DMS79 (cell line): Measurements from ENCODE around the gene ERVMER34-1.

Experiments
- DNase-seq: peaks from one replicate; lab custom pipeline; 2025; lab: John Stamatoyannopoulos, UW

The ERVMER34-1 gene

GRCh38 chr4:52721968-52722815, 29.0 kb downstream of the ERVMER34-1 start:
- peak; percentile 96 for DNase-seq

GRCh38 chr4:52718123-52718522, 33.1 kb downstream of the ERVMER34-1 start:
- no peak for DNase-seq

GRCh38 chr4:52716364-52717151, 34.7 kb downstream of the ERVMER34-1 start:
- no peak for DNase-seq

- no peak for DNase-seq
Observed at GRCh38 chr4:52715914-52716313, 35.3 kb downstream of the ERVMER34-1 start.

DNA sequence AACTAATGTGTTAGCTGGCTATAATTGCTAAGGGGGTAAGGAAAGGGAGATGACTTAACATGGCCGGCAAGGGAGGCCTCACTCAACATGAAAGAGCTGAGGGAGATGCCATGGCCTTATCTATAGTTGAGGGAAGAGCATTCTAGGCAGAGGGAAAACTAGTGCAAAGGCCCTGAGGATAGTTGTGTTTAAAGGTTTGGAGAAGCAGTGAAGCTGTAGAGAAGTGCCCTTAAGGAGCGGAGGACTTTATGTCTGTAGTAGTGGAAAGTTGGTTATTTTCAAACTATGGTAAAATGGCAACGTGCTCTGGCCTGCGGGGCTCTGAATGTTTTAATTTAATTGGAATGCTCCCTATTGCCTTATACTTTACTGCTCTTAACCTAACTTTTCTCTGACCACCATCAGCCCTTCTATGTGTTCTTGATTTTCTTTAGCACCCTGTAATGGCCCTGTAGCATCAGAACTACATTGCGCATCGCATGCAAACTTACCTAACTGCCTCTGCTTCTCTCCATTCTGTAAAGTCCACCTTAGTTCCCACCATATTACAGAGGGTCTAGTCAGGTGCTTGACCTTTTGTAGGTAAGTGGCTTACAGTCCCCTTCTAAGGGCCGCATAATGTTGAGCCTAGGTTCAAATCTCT, 35.8 kb downstream of the ERVMER34-1 start:
- no peak for DNase-seq

DNA sequence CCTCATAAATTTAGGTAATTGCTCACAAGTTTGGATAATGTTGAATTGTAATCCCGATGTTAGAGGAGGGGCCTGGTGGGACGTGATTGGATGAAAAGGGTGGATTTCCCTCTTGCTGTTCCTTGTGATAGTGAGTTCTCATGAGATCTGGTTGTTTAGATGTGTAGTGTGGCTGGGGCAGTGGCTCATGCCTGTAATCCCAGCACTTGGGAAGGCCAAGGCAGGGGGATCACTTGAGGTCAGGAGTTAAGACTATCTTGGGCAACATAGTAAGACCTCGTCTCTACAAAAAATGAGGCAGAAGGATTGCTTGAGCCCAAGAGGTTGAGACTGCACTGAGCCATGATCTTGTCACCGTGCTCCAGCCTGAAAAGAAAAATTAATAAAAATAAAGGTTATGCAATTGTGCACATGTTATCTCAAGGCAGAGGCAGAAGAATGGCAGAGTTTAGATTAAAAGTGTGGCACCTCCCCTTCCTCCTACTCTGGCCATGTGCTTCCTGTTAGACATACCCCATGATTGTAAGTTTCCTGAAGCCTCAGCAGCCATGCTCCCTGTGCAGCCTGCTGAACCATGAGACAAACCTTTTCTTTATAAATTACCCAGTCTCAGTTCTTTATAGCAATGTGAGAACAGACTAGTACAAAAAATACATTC, 36.5 kb downstream of the ERVMER34-1 start:
- DNase-seq = no peak

DNA sequence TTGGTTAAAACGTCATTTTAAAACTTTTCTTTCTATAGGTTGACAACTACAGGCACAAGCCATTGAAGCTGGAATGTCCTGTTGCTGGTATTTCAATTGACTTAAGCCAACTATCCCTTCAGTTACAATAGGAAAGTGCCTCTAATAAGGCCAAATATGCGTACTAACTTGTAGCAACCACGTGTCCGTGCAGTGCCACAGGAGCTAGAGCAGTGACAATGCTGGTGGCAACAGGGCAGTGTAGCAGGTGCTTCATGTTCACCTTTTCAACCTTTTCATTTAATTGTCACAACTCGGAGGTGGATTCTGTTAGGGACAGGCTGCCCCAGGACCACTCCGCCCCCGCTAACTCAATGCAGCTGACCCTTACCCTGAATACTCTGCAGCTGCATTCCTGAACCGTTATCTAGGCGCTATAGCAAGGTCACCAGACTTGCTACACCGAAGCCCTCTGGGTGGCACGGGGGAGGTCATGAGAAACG, 37.7 kb downstream of the ERVMER34-1 start:
- DNase-seq = no peak

DNA sequence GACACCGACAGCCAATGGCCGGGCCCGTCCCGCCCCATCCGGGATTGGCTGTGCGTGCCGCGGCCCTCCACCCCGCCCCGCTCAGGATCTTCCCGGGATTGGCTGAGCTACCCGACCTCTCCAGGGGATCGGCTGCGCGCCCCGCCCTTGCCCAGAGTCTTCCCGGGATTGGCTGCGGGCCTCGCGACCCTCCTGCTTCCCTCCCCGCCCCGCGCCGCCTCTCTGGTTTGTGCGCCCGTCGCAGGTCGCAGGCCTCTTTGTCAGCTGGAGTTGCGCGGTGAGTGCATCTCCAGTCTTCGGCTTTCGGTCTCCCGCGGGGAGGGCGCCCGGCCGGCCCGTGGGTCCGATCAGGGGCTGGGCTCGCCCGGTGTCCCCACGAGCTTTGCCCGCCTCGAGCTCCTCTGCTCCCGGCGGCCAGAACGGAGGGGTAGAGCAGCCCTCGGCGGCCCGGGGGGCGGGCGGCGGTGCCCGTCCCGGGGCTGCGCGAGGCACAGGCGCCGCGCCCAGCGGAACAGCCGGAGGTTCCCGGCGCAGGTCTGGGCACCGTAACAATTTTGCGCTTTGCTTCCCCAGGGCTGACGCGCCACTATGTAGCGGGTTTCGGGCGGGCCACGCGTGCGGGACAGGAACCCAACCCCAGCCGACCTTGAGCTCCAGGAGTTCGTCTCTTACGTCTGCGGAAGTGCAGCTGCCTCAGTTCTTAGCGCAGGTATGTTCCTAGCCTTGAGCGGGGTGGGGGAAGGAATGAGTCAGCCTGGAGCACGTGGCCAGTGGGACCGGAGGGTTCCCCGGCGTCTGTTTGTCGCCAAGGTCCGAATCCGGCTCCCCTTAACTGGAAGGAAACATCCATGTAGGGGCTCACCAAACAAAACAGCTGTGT, 38.7 kb downstream of the ERVMER34-1 start:
- peak; percentile 88 for DNase-seq

DNA sequence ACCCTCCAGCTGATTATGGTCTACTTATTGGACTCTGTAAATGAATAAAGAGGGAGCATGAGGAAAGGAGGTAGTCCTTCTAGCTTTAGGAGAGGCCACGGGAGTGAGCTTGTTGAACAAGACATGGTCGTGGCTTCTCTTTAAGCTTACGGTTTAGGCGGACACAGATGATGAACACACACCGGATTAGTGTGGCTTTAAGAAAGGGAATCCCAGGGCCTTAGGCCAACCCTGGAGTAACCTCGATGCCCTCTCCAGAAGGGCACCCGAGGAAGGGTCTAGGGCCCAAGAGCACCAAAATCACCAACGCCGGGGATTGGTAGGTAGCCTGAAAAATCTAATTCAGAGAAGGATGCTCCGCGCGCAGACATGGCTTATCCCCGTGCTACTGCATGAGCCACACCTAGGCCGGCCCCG, 39.4 kb downstream of the ERVMER34-1 start:
- no peak for DNase-seq

- peak; percentile 5 for DNase-seq
Observed at GRCh38 chr4:52711272-52711671, 40.0 kb downstream of the ERVMER34-1 start.

- DNase-seq = no peak
Observed at GRCh38 chr4:52709155-52709554, 42.1 kb downstream of the ERVMER34-1 start.

- DNase-seq = peak; percentile 40
Observed at GRCh38 chr4:52704661-52705060, 46.6 kb downstream of the ERVMER34-1 start.

DNA sequence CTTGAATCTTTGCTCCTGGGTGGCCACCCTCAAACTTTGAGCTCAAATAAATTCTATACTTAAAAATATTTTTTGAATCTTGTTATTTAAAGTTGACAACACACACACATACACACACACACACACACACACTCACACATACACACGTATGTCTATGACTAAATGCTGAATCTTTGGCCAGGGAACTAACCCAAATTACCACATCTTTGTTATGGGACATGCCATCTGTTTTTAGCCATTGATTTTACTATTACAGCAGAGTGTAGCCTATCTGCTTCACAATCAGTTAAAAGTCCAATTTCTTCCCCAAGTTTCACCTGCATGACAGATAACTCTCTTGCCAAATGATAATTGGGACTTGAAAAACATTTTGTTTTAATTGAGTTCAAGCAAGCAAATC, 47.1 kb downstream of the ERVMER34-1 start:
- peak; percentile 54 for DNase-seq

DNA sequence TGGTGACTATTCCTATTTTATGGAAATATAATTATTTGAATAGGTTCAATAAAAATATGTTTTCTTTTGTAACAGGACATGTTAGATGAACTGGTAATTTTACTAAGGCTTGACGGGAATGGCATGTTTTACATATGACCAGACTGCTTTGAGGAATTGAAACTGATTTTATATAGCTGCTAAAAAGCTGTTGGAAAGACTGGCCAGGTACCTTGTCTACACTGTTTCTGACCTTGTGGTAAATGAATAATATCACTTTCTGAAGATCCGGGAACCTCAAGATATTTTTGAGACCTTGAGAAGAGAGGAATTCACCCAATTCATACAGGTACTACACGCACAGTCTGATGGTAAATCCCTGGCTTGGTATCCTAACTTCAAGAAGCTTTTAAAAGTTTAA, 50.0 kb downstream of the ERVMER34-1 start:
- no peak for DNase-seq

DNA sequence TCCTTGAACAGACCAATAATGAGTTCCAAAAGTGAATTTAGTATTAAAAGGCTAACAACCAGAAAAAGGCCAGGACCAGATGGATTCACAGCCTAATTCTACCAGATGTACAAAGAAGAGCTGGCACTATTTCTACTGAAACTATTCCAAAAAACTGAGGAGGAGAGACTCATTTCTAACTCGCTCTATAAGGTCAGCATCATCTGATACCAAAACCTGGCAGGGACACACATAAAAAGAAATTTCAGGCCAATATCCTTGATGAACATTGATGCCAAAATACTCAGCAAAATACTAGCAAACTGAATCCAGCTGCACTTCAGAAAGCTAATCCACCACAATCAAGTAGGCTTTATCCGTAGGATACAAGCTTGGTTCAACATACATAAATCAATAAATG, 56.3 kb downstream of the ERVMER34-1 start:
- DNase-seq = no peak

DNA sequence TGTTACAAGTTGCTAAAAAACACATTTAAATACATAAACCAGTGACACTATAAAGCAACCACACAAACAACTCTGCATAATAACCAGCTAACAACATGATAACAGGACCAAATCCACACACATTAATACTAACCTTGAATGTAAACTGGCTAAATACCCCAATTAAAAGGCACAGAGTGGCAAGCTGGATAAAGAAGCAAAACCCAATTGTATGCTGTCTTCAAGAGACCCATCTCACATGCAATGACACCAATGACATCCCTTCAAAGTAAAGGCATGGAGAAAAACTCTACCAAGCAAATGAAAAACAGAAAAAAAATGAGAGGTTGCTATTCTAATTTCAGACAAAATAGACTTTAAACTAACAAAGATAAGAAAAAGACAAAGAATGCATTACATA, 57.7 kb downstream of the ERVMER34-1 start:
- no peak for DNase-seq
